Kidney tubule cell (primary cell): ENCODE data around the gene IGFBP6.

Source experiments
- DNase-seq: peaks from one replicate; pipeline ENCODE4 v3.0.0-alpha.2; 2018; ENCODE audit warnings: low spot score

Gene IGFBP6

GRCh38 chr12:53059434-53060063, 37.9 kb upstream of the IGFBP6 start:
- no peak for DNase-seq

GRCh38 chr12:53060064-53060720, 37.3 kb upstream of the IGFBP6 start:
- DNase-seq: no peak

- DNase-seq: no peak
Measured at GRCh38 chr12:53060721-53061276, 36.7 kb upstream of the IGFBP6 start.

GRCh38 chr12:53061404-53062010, 36.0 kb upstream of the IGFBP6 start:
- peak; percentile 47 for DNase-seq

- no peak for DNase-seq
Measured at GRCh38 chr12:53062011-53062961, 35.2 kb upstream of the IGFBP6 start.

GRCh38 chr12:53062977-53063707, 34.3 kb upstream of the IGFBP6 start:
- DNase-seq: no peak

GRCh38 chr12:53063708-53064612, 33.5 kb upstream of the IGFBP6 start:
- DNase-seq: no peak

- no peak for DNase-seq
Measured at GRCh38 chr12:53064613-53065436, 32.6 kb upstream of the IGFBP6 start.

GRCh38 chr12:53065470-53065869, 32.0 kb upstream of the IGFBP6 start:
- DNase-seq: no peak

- peak; percentile 74 for DNase-seq
Measured at GRCh38 chr12:53065975-53066931, 31.2 kb upstream of the IGFBP6 start.

GRCh38 chr12:53067074-53067992, 30.1 kb upstream of the IGFBP6 start:
- no peak for DNase-seq

GRCh38 chr12:53067993-53068770, 29.3 kb upstream of the IGFBP6 start:
- no peak for DNase-seq

GRCh38 chr12:53068811-53069585, 28.5 kb upstream of the IGFBP6 start:
- DNase-seq: no peak

- DNase-seq: no peak
Measured at GRCh38 chr12:53069621-53070410, 27.7 kb upstream of the IGFBP6 start.
